Stimulated activated naive B cell treated with anti-CD40 and anti-IgM and Interleukin-4, amounts not matched to agents 10 μg/mL and 1 μg/mL and 100 μg/mL, for 72 hours (primary cell): Measurements from ENCODE around the gene SPTB.

ENCODE experiments used
- ATAC-seq, 2 donors: fragments of 150-1000 bp; cut with Tn5 transposase; replicated peaks; 2 replicates each; pipeline ENCODE4 v1.10.0; 2021; ENCODE audit warnings: moderate library complexity in 1 of 2
- DNase-seq: peaks from one replicate; pipeline ENCODE4 v3.0.0; 2021
- H3K27ac Mint-ChIP-seq: one replicate; pipeline ENCODE4 v1.8.0; 2022; ENCODE audit warnings: mild to moderate bottlenecking, mixed read lengths
- H3K27me3 Mint-ChIP-seq, 2 donors: one replicate each; pipeline ENCODE4 v1.8.0; 2022; ENCODE audit warnings: mixed read lengths in 2 of 2
- H3K36me3 Mint-ChIP-seq, 2 donors: one replicate each; pipeline ENCODE4 v1.8.0; 2022; ENCODE audit warnings: mixed read lengths in 2 of 2, mild to moderate bottlenecking in 1 of 2
- H3K4me1 Mint-ChIP-seq, 2 donors: one replicate each; pipeline ENCODE4 v1.8.0; 2022; ENCODE audit warnings: mixed read lengths in 2 of 2, mild to moderate bottlenecking in 1 of 2
- H3K4me3 Mint-ChIP-seq, 2 donors: one replicate each; pipeline ENCODE4 v1.8.0; 2022; ENCODE audit warnings: mild to moderate bottlenecking in 2 of 2, mixed read lengths in 2 of 2, moderate library complexity in 1 of 2
- H3K9me3 Mint-ChIP-seq, 2 donors: one replicate each; pipeline ENCODE4 v1.8.0; 2022; ENCODE audit warnings: mixed read lengths in 2 of 2, mild to moderate bottlenecking in 1 of 2

SPTB gene

DNA sequence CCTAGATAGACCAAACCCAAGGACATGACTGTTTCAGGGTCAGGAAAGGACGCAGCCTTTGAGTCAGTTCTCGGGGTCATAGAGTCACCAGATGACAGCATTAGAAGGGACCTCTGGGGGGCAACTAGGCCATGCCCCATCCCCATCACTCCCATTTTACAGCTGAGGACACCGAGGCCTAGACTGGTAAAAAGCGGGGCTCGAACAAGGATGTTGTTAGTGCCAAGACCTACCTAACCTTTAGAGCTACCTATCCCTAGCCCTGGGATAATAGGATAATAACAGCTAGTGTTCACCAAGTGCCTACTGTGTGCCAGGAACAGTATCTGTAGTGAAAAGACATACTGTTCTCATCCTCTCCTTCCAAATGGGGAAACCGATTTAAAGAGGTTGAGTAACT is 126.8 kb downstream of the SPTB start:
- H3K27me3 Mint-ChIP-seq: peaks cover 0 to 6% of the 10 kb centered on the region in 2 donors
- H3K9me3 Mint-ChIP-seq: no peaks in the 10 kb centered on the region
- H3K36me3 Mint-ChIP-seq: no peaks in the 10 kb centered on the region
- no peak overlapping the region for H3K27ac Mint-ChIP-seq
- ATAC-seq (no peak), DNase-seq (no peak)
- no peaks in the 10 kb centered on the region for H3K4me1 Mint-ChIP-seq
- H3K4me3 Mint-ChIP-seq: no peak overlapping the region

DNA sequence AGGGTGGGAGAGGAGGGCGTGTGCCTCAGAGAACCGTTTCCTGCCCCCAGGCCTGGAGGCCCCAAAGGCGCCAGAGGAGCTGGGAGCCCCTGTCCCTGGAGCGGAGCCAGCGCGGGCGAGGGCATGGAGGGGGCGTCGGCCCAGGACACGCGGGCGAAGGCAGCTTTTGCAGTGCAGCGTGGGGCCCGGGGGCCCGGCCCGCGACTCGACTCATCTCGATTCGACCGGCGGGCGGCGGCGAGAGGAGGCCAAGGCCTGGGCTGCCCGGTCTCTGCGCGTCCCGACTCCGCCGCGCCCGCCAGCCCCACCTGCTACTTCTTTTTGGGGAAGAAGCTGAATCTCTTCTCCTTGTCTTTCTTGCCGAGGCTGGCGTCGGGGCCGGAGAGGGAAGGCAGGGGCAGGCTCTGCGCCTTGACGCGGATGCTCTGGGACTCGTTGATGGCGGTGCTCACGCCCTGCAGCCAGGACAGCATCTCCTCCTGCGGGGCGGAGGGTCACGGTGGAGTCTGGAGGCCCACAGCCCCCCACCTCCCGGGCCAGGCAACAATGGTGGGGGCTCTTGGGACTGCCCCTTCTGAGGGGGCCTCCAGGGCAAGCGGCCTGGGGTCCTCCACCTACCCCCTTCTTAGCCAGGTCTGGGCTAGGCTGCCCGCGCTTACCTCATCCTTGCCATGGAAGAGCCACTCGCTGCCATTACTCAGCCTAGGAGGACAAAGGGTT is 130.6 kb downstream of the SPTB start:
- DNase-seq (no peak), ATAC-seq (no peak)
- no peaks in the 10 kb centered on the region for H3K36me3 Mint-ChIP-seq
- no peaks in the 10 kb centered on the region for H3K9me3 Mint-ChIP-seq
- no peaks in the 10 kb centered on the region for H3K27me3 Mint-ChIP-seq
- H3K4me1 Mint-ChIP-seq: no peaks in the 10 kb centered on the region
- H3K4me3 Mint-ChIP-seq: no peak overlapping the region
- no peak overlapping the region for H3K27ac Mint-ChIP-seq

DNA sequence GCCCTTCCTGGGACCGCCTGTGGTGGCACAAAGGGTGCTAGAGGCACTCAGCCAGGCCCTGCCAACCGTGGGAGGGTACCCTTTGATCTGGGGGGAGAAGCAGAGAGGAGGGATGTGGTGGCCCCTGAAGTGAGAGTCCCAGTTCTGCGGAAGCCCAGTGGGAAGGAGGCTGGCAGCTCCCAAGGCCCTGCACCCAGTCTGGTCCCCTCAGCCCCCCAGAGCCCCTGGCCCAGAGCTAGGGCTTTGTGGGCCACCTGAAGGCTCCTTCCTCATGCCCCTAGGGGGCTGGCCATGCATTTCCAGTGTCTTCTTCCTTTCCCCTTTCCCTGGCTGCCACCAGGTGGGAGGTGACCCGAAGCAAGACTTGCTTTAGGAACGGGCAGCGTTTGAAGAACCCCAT is 131.2 kb downstream of the SPTB start:
- no peaks in the 10 kb centered on the region for H3K27me3 Mint-ChIP-seq
- H3K4me1 Mint-ChIP-seq: no peaks in the 10 kb centered on the region
- no peaks in the 10 kb centered on the region for H3K9me3 Mint-ChIP-seq
- no peak for DNase-seq
- no peak for ATAC-seq
- no peaks in the 10 kb centered on the region for H3K36me3 Mint-ChIP-seq
- no peak overlapping the region for H3K4me3 Mint-ChIP-seq
- H3K27ac Mint-ChIP-seq: no peak overlapping the region

DNA sequence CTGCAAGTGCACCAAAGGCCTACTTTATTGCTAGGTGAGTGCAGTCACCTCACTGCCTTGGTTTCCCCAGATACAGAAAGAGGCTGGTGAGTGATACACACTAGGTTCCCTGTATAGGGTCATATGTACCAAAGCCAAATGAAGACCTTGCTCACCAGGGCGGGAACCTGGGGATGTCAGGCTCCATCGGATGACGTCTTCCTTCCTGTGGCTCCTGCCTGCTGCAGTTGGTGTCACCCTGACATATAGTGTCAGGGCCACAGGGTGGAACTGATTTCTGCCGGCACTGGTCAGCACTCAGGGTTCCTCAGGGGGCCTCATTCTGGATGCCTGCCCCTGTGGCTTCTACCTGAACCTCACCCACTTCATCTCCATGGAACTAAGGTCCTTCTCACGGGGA is 132.4 kb downstream of the SPTB start:
- Mint-ChIP-seq H3K27ac (no peak overlapping the region), H3K27me3 (no peaks in the 10 kb centered on the region), H3K4me1 (no peaks in the 10 kb centered on the region), H3K4me3 (no peak overlapping the region), H3K36me3 (no peaks in the 10 kb centered on the region), H3K9me3 (no peaks in the 10 kb centered on the region)
- DNase-seq: no peak
- ATAC-seq: no peak

DNA sequence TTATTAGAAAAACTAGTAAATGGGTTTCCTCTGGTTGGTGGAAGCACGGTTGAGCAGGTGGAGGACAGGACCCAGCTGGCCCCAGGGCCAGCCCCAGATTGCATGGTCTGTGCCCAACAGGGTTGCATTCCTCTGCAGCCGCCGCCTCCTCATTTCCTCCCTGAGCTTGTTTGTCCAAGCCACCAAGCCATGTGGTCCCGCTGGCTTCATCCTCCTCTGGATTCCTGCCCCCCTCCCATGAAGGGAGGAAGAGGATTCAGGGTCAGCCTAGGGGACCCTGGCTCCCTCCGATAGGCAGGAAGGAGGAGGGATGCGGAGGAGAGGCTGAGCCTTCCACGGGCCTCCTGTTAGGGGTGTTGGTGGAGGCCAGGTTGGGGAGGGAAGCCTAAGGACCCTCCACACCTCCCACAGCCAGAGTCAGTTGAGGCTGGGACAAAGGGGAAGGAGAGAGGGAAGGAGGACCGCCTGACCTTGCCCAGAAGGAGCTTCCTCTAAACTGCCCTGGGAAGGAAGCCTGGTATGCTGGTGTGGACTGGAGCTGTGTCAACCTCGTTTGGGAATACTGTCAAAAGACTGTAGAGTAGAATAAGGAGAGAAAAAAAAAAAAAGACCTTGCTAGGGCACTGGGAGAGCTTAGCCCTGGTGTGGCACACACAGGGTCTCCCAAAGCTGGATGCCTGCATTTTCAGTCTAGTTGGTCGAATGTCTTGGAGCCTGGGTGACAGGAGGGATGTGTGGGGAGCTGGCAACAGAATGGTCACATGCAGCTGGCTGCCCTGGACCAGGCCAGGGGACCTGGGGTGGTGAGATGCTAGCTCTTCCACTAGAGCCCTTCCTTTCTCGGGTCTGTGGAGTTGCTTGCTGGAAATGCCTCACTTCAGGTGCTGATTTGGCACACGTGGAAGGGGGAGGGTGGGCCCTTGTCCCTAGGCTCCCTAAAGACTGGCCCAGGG is 133.1 kb downstream of the SPTB start:
- Mint-ChIP-seq H3K27me3 (no peaks in the 10 kb centered on the region), H3K4me3 (no peak overlapping the region), H3K4me1 (no peaks in the 10 kb centered on the region), H3K36me3 (no peaks in the 10 kb centered on the region), H3K27ac (no peak overlapping the region), H3K9me3 (no peaks in the 10 kb centered on the region)
- no peak for DNase-seq
- no peak for ATAC-seq

DNA sequence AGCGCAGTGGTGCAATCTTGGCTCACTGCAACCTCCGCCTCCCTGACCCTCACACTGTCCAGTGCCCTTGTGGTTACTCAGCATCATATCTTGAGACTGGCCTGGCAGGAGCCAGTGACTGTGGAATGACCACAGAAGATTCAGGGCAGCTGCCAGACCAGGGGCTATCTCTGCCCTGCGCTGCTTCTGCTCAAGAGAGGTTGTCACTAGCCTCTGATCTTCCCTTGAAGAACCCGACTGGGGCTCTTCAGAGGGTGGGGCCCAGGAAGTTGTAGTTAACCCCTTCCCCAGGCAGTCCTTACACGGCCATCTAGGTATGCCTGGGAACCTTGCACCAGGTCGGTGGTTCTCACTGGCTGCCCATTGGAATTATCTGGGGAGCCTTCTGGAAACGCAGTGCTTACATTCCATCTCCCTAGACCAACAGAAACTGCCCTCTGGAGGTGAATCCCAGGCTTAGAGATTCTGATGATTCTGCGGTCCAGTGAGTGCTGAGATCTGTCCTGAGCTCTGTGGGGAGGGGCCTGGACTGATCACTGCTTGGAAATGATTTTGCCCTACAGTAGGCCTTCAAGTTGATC is 134.1 kb downstream of the SPTB start:
- ATAC-seq (no peak), DNase-seq (no peak)
- no peaks in the 10 kb centered on the region for H3K9me3 Mint-ChIP-seq
- H3K27me3 Mint-ChIP-seq: no peaks in the 10 kb centered on the region
- no peak overlapping the region for H3K27ac Mint-ChIP-seq
- H3K4me1 Mint-ChIP-seq: no peaks in the 10 kb centered on the region
- H3K4me3 Mint-ChIP-seq: no peak overlapping the region
- no peaks in the 10 kb centered on the region for H3K36me3 Mint-ChIP-seq

DNA sequence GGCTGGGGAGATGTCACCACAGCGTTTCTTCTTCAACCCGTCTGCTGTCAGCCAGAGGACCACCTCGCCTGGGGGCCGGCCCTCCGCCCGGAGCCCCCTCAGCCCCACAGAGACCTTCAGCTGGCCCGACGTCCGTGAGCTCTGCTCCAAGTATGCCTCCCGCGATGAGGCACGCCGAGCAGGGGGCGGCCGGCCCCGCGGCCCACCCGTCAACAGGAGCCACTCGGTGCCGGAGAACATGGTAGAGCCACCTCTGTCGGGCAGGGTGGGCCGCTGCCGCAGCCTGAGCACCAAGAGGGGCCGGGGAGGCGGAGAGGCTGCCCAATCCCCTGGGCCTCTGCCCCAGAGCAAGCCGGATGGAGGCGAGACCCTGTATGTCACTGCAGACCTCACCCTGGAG is 136.6 kb downstream of the SPTB start:
- Mint-ChIP-seq H3K4me1 (no peaks in the 10 kb centered on the region), H3K36me3 (no peaks in the 10 kb centered on the region), H3K4me3 (no peak overlapping the region), H3K27ac (no peak overlapping the region), H3K27me3 (no peaks in the 10 kb centered on the region), H3K9me3 (no peaks in the 10 kb centered on the region)
- no peak for ATAC-seq
- DNase-seq: no peak

DNA sequence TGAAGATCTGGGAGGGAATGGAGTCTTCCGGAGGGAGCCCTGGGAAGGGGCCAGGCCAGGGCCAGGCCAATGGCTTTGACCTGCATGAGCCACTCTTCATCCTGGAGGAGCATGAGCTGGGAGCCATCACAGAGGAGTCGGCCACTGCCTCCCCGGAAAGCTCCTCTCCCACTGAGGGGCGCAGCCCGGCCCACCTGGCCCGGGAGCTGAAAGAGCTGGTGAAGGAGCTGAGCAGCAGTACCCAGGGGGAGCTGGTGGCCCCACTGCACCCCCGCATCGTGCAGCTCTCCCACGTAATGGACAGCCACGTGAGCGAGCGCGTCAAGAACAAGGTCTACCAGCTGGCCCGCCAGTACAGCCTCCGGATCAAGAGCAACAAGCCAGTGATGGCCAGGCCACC is 137.7 kb downstream of the SPTB start:
- Mint-ChIP-seq H3K4me3 (no peak overlapping the region), H3K27ac (peak overlapping the region; percentile 4), H3K4me1 (no peaks in the 10 kb centered on the region), H3K27me3 (no peaks in the 10 kb centered on the region), H3K9me3 (no peaks in the 10 kb centered on the region), H3K36me3 (no peaks in the 10 kb centered on the region)
- ATAC-seq: no peak
- DNase-seq: no peak

DNA sequence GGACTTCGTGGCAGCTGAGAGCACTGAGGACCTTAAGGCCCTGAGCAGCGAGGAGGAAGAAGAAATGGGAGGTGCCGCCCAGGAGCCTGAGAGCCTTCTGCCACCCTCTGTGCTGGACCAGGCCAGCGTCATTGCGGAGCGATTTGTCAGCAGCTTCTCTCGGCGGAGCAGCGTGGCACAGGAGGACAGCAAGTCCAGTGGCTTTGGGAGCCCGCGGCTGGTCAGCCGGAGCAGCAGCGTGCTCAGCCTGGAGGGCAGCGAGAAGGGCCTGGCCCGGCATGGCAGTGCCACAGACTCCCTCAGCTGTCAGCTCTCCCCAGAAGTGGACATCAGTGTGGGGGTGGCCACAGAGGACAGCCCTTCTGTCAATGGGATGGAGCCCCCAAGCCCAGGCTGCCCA is 138.5 kb downstream of the SPTB start:
- Mint-ChIP-seq H3K4me1 (no peaks in the 10 kb centered on the region), H3K36me3 (no peaks in the 10 kb centered on the region), H3K27ac (no peak overlapping the region), H3K9me3 (no peaks in the 10 kb centered on the region), H3K4me3 (no peak overlapping the region), H3K27me3 (no peaks in the 10 kb centered on the region)
- DNase-seq (no peak), ATAC-seq (no peak)

DNA sequence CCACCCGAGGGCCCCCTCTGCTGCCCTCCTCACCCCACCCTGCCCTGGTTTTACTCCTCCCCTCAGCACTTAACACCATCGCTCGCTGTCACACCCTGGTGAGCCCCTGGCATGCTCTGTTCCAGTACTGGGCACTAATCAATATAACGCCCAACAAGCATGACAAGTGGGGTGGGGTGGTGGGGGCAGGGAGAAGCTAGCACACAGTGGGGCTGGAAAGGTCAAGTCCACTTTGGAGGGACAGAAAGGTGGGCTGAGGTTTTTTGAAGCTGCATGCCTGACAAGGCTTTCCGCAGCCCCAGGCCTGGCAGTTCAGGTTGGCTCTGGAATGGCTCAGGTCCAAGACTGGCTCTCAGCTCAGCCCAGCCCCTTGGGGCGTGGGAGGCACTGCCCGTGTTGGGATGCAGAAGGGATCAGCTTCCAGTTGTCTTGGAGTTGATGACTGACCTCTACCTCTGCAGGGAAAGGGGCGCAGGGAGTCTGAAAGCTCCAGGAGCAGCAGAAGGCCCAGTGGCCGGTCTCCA is 141.4 kb downstream of the SPTB start:
- Mint-ChIP-seq H3K36me3 (no peaks in the 10 kb centered on the region), H3K27ac (no peak overlapping the region)

DNA sequence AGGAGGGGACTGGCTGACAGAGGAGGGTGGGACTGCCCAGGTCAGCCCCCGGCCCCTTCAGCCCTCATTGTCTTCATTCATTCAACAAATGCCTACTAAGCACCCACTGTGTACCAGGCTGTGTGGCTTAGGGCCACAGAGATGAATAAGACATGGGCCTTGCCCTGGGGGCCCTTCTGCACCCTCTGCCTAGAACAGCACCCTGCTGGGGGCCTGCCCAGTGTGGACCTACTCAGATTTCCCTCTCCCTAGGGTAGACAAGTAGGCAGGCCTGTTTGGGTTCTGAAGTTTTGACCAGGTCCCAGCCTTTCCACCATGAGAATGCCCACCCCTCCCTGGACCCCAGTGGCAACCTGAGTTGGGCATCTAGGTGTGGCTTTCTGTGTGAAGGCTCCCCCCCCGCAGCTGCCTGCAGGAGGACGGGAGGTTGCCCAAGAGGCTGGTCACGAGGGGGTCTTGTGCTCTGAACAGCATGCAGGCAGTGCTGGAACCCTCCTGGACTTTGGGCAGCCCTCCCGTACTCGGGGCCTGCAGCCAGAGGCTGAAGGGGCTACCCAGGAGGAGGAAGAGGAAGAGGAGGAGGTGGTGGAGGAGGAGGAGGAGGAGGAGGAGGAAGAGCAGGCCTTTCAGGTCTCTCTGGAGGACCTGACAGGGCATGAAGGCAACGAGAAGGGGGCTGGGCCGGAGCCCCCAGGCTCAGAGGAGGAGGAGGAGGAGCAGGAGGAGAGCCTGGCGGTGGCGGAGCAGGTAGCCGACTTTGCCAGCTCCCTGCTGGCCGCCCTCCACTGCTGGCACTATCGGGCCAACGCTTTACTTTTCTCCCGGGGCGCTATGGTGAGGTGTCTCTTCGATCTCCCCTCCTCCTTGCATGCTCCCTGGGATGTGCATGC is 142.1 kb downstream of the SPTB start:
- H3K36me3 Mint-ChIP-seq: no peaks in the 10 kb centered on the region

More for the DNA sequence above, 141.4 kb downstream of the SPTB start:
- no peaks in the 10 kb centered on the region for H3K9me3 Mint-ChIP-seq
- DNase-seq: no peak
- no peaks in the 10 kb centered on the region for H3K27me3 Mint-ChIP-seq
- no peak for ATAC-seq
- H3K4me1 Mint-ChIP-seq: no peaks in the 10 kb centered on the region
- no peak overlapping the region for H3K4me3 Mint-ChIP-seq

DNA sequence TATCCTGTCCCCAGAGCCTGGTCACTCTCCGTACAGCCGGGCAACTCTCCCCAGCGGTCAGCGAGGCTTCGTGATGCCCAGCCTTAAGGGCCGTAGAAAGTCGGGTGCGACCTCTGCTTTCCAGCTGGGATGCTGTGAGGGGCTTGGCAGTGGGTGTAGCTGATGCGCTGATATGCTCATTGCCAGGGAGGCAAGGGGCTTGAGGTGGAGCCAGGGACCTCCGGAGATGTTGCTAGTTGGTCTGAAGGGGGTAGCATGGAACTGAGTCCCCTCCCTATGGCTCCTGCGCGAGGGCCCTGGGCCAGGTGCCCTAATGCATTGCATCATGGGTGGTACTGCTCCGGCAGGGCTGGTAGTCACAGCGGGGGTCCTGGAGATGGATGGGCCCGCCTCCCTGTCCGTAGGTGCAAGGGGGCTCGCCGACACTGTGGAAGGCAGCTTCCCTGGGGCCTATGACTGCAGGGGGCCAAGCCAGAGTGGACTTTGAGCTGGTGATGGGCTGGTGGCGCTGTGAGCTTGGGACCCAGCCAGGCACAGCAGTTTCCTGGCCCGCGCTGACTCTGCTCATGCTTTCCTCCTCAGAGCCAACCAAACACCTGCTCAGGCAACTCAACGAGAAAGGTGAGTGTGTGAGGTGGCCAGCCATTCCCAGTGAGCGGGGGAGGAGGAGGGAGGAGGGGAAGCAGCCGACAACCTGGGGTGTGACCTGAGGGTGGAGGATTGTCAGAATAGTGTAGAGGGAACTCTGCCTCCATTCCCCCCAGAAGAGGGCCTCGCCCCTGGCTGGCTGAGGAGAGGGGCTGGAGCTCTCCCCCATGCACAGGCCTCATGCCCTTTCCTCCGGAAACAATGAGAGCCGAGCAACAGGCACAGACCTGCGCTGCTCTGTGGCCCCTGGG is 143.2 kb downstream of the SPTB start:
- no peak for DNase-seq
- no peaks in the 10 kb centered on the region for H3K9me3 Mint-ChIP-seq
- H3K27ac Mint-ChIP-seq: no peak overlapping the region
- H3K4me1 Mint-ChIP-seq: no peaks in the 10 kb centered on the region
- ATAC-seq: no peak
- no peak overlapping the region for H3K4me3 Mint-ChIP-seq
- no peaks in the 10 kb centered on the region for H3K27me3 Mint-ChIP-seq
- H3K36me3 Mint-ChIP-seq: no peaks in the 10 kb centered on the region

More for the DNA sequence above, 142.1 kb downstream of the SPTB start:
- DNase-seq: no peak
- no peaks in the 10 kb centered on the region for H3K4me1 Mint-ChIP-seq
- H3K27me3 Mint-ChIP-seq: no peaks in the 10 kb centered on the region
- no peak overlapping the region for H3K27ac Mint-ChIP-seq
- no peaks in the 10 kb centered on the region for H3K9me3 Mint-ChIP-seq
- no peak overlapping the region for H3K4me3 Mint-ChIP-seq
- ATAC-seq: no peak

DNA sequence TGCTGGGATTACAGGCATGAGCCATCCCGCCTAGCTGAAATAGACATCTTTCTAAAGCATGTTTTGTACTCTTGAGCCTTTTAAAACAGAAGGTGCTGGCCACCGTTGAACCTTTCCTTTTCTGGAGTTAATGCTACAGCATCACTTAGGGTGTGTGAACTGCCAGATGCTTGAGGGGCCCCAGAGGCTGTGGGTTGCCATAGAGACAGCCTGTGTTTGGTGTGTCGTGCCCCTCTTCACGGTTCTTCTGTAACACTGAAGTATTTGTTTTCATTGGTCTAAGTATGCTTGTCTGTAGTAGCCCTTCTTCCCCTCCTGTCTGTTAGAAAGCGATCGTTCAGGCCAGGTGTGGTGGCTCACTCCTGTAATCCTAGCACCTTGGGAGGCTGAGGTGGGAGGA is 144.7 kb downstream of the SPTB start:
- Mint-ChIP-seq H3K27ac (no peak overlapping the region), H3K4me3 (no peak overlapping the region), H3K36me3 (no peaks in the 10 kb centered on the region), H3K4me1 (no peaks in the 10 kb centered on the region), H3K27me3 (no peaks in the 10 kb centered on the region), H3K9me3 (no peaks in the 10 kb centered on the region)
- DNase-seq: no peak
- no peak for ATAC-seq
